Activated CD4-positive, alpha-beta memory T cell treated with anti-CD3 and anti-CD28 coated beads, Interleukin-2, amount 10 ng/mL, durations not matched to agents 7 days and 5 days (primary cell): ENCODE measurements around the gene COL17A1. TPM values are rescaled to one million over a fixed set of nuclear protein-coding genes. Genes with fewer than 3 reads are reported as not detected.

Experiments used
- CTCF ChIA-PET: fragments of 350-600 bp; sonication (Branson Sonifier 250); formaldehyde crosslinking; loops from one replicate; lab custom pipeline; 2021; ENCODE audit warnings: antibody characterized with exemption, inconsistent platforms; lab: Charles Lee
- POLR2A ChIA-PET: fragments of 350-600 bp; sonication (Branson Sonifier 250); formaldehyde crosslinking; loops from one replicate; lab custom pipeline; 2021; ENCODE audit warnings: antibody characterized with exemption; lab: Charles Lee
- DNase-seq: peaks from one replicate; pipeline ENCODE4 v3.0.0-alpha.2; 2020
- H3K27ac Mint-ChIP-seq: one replicate; pipeline ENCODE4 v1.8.0; 2021; ENCODE audit warnings: mild to moderate bottlenecking, mixed read lengths
- H3K27me3 Mint-ChIP-seq: one replicate; pipeline ENCODE4 v1.8.0; 2021; ENCODE audit warnings: mixed read lengths
- H3K36me3 Mint-ChIP-seq: one replicate; pipeline ENCODE4 v1.8.0; 2021; ENCODE audit warnings: low read depth, mixed read lengths
- H3K4me1 Mint-ChIP-seq: one replicate; pipeline ENCODE4 v1.8.0; 2021; ENCODE audit warnings: mixed read lengths
- H3K4me3 Mint-ChIP-seq: one replicate; pipeline ENCODE4 v1.8.0; 2021; ENCODE audit warnings: mild to moderate bottlenecking, mixed read lengths
- H3K9me3 Mint-ChIP-seq: one replicate; pipeline ENCODE4 v1.8.0; 2021; ENCODE audit warnings: mixed read lengths
- total RNA-seq, 2 experiments: library from RNA; stranded (reverse); gene quantifications; one replicate each; pipeline ENCODE4 v1.2.3, GENCODE V29; 2021

Gene COL17A1
- total RNA-seq, 2 experiments from 2014 or later = not detected

DNA sequence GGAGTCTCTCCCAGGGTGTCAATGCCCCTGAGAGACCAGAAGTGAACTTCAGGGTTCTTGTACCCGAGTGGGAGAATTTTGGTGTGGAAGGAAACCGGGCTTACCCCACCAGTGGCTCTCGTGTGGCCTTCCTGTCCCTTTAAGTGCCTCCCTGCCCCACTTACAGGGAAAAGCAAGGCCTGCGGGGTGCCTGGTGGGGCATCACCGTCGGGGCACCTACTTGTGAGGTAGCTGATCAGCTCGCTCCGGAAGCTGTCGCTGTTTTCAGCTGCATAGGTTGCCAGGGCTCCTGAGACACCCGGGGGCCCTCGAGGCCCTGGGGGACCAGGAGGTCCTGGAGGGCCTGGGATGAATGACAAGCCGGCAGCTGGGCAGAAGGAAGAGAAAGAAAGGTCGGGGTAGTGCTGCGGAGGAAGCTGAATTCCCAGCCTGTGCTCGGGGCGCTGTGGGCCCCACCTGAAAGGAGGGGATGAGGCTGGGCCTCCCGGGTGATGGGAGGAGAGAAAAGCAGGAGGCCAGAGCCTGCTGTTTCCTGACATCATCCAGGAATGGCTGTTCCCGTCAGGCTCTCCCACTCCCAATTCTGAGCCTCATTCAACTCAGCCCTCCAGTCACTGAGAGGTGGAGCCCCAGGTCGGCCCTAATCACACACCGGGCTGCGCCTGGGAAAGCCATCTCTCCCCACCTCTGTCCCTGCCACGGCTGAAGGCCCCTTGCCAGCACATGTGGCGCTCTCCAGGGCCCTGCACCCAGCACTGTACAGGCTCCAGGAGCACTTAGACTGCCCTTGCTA, 51.1 kb downstream of the COL17A1 start:
- no peak for DNase-seq
- Mint-ChIP-seq H3K27ac (no peak overlapping the region), H3K4me3 (no peak overlapping the region), H3K4me1 (no peaks in the 10 kb centered on the region), H3K27me3 (no peaks in the 10 kb centered on the region), H3K36me3 (peaks cover 5% of the 10 kb centered on the region), H3K9me3 (no peaks in the 10 kb centered on the region)
- ChIA-PET POLR2A (no interaction called here), CTCF (no interaction called here)

DNA sequence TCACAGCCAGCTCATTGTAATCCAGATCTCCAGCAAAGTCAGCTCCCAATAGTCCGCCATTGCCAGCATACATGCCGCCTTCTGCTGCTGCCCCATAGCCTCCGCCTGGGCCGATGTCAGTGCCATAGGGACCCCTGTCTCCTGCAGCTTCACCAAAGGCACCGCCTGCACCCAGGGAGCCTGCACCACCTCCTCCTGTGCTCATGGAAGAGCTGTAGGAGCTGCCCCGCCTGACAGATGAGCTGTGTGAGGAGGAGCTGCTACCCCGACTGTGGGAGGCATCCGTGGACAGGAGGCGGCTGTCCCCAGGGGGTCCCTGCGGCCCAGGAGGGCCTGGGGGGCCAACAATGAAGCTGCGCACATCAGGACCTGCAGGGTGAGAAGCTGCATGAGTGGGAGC, 51.7 kb downstream of the COL17A1 start:
- H3K4me1 Mint-ChIP-seq = no peaks in the 10 kb centered on the region

DNA sequence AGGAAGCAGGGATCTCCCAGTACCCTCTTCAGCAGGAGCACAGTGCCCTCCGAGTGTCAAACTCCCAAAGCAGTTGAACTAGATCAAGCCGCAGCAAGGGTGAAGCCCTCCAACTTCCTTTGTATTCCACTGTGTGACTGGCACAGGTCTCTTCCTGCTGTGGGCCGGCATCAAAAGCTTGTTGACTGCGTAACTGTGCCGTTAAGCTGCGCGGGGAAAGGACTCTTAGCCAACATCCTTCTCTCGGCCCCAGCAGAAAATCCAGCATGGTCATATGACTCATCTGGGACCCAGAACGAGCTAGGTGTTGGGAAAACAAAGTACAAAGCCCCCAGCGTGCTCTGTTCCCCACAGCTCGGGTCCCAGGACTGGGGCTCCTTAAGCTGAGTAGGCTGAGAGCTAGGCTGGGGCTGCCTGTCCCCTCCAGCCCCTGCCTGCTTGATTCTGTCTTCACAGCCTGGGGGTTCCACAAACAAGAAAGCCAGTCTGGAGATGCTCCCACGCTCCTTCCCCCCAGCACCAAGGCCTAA, 52.2 kb downstream of the COL17A1 start:
- no peaks in the 10 kb centered on the region for H3K4me1 Mint-ChIP-seq
- H3K9me3 Mint-ChIP-seq = no peaks in the 10 kb centered on the region
- H3K4me3 Mint-ChIP-seq = no peak overlapping the region
- ChIA-PET CTCF (no interaction called here), POLR2A (no interaction called here)
- DNase-seq = no peak
- peaks cover 14% of the 10 kb centered on the region for H3K36me3 Mint-ChIP-seq
- no peak overlapping the region for H3K27ac Mint-ChIP-seq
- H3K27me3 Mint-ChIP-seq = no peaks in the 10 kb centered on the region

More for the DNA sequence above, 51.7 kb downstream of the COL17A1 start:
- Mint-ChIP-seq H3K9me3 (no peaks in the 10 kb centered on the region), H3K27me3 (no peaks in the 10 kb centered on the region), H3K4me3 (no peak overlapping the region), H3K36me3 (peaks cover 9% of the 10 kb centered on the region), H3K27ac (no peak overlapping the region)
- ChIA-PET CTCF (no interaction called here), POLR2A (no interaction called here)
- DNase-seq = no peak

DNA sequence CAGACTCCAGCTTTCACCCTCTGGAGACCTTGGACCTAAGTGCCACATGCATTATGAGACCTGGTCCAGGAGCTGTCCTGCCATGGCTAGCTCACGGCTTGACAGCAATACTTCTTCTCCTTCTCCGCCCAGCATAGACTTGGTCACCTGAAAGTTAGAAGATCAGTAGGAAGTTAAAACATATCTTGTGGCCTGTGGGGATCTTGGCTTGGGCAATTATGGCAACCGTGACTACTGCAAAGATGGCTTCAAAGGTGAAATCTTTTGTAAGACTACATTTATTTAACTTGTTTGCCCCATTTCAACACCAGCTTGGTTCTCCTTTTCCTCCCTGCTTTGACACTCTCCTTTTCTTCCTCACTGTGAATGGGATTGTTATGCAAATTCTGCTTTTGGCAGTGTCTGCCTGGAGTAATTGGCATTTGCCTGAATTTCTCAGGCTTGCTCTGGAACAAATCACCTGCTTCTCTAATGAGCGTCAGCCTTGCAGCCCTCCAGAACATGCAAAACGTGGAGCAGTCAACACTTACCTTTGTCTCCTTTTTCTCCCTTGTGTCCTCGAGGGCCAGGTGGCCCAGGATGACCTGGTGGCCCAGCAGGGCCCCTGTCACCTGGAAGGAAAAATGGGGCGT, 53.4 kb downstream of the COL17A1 start:
- H3K4me1 Mint-ChIP-seq = peaks cover 3% of the 10 kb centered on the region
- peaks cover 21% of the 10 kb centered on the region for H3K36me3 Mint-ChIP-seq
- no peak for DNase-seq
- H3K27me3 Mint-ChIP-seq = no peaks in the 10 kb centered on the region
- no peak overlapping the region for H3K27ac Mint-ChIP-seq
- CTCF ChIA-PET = interaction anchor here (0.6 kb wide), 1 partner anchor 279 kb away, joined by 4 read pairs; no protein-coding TSS in a partner anchor
- H3K9me3 Mint-ChIP-seq = no peaks in the 10 kb centered on the region
- POLR2A ChIA-PET = interaction anchor here (0.9 to 1.1 kb wide), 2 partner anchors 14 to 115 kb away, joined by 3 read pairs; no protein-coding TSS in a partner anchor
- no peak overlapping the region for H3K4me3 Mint-ChIP-seq

DNA sequence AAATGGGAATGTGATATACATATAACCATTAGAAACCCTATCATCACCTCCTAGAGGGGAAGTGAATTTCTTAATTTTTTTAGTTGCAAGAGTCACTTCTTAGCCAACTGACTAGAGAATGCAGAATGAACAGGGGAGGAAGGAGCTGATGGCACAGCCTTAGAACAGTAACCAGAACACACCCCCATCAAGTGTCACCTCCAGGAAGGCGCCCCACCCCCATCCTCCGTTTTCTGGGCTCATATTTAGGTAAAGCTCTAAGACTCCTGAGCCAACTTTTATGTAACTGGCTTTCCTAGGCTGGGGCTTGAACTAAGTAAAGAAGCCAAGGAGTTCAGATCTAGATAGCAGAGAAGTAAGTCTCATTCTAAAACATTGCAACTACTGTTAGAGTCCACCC, 54.0 kb downstream of the COL17A1 start:
- no peak overlapping the region for H3K4me3 Mint-ChIP-seq
- no peak overlapping the region for H3K27ac Mint-ChIP-seq
- no peak for DNase-seq
- H3K36me3 Mint-ChIP-seq = peaks cover 24% of the 10 kb centered on the region
- no peaks in the 10 kb centered on the region for H3K9me3 Mint-ChIP-seq
- POLR2A ChIA-PET = interaction anchor here (0.9 to 1.1 kb wide), 2 partner anchors 13 to 116 kb away, joined by 3 read pairs; no protein-coding TSS in a partner anchor
- no peaks in the 10 kb centered on the region for H3K27me3 Mint-ChIP-seq
- H3K4me1 Mint-ChIP-seq = peaks cover 4% of the 10 kb centered on the region
- CTCF ChIA-PET = interaction anchor here (0.6 kb wide), 1 partner anchor 278 kb away, joined by 4 read pairs; no protein-coding TSS in a partner anchor

DNA sequence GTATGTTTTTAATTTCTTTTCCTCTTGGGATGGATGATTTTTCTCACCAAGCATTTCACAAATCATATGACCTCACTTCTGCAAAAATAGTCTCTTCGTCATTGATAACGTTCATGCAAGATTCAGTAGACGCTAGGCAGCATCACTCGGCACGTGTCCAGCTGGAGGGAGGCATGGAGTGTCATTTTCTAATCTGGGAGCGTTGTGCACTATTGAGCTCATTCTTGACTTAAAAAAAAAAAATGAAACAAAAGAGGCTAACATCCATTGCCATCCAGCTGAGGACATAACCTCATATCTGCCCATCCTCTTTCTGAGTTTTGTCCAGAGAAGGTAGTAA, 56.2 kb downstream of the COL17A1 start:
- H3K9me3 Mint-ChIP-seq = no peaks in the 10 kb centered on the region
- no peaks in the 10 kb centered on the region for H3K27me3 Mint-ChIP-seq
- CTCF ChIA-PET = interaction anchor here (0.8 to 2.2 kb wide), 3 partner anchors 93 to 144 kb away, joined by 3 to 10 read pairs (median 3); partner anchors contain the start of gene SFR1
- H3K27ac Mint-ChIP-seq = no peak overlapping the region
- POLR2A ChIA-PET = interaction anchor here (0.7 to 1.4 kb wide), 2 partner anchors 11 to 12 kb away, joined by 3 read pairs; no protein-coding TSS in a partner anchor
- H3K4me1 Mint-ChIP-seq = peaks cover 4% of the 10 kb centered on the region
- no peak overlapping the region for H3K4me3 Mint-ChIP-seq
- DNase-seq = no peak
- peaks cover 36% of the 10 kb centered on the region for H3K36me3 Mint-ChIP-seq

DNA sequence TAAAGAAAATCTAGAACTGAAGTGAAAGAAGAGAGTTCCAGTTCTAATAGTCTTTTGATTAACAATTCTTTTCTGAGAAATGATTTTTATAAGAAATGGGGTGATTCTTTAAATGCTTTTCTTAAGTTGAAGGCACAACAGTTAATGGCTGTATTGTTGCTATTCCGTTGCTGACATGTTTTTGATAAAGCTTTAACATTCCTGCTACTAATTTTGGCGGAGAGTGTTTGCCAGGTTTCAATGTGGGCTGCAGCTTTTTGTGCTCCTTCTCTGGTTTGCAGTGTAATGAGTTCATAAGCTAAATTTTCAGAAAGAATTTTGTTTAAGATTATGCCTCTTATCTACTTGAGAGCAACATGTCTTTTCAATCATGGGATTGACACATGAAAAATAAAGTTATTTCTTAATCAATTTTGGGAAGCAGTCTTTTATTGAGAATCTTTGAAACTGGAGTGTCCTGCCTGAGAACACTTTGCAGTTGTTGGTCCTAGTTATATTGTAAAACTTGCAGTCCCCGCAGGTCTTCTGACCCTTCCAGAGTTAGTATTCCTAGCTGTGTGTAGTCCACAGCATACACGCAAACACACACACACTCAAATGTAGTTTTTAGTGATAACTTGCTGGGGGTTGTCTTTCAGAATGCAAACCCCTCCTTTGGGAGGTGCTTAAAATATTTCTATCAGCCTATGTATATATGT, 56.7 kb downstream of the COL17A1 start:
- peaks cover 41% of the 10 kb centered on the region for H3K36me3 Mint-ChIP-seq
- H3K4me1 Mint-ChIP-seq = peaks cover 4% of the 10 kb centered on the region
- CTCF ChIA-PET = interaction anchor here (0.7 to 2.2 kb wide), 5 partner anchors 10 to 247 kb away, joined by 3 to 10 read pairs (median 3); no protein-coding TSS in a partner anchor
- POLR2A ChIA-PET = interaction anchor here (0.7 to 1.4 kb wide), 2 partner anchors 11 to 13 kb away, joined by 3 read pairs; no protein-coding TSS in a partner anchor
- H3K9me3 Mint-ChIP-seq = no peaks in the 10 kb centered on the region
- H3K4me3 Mint-ChIP-seq = no peak overlapping the region
- no peaks in the 10 kb centered on the region for H3K27me3 Mint-ChIP-seq
- no peak overlapping the region for H3K27ac Mint-ChIP-seq
- DNase-seq = no peak

DNA sequence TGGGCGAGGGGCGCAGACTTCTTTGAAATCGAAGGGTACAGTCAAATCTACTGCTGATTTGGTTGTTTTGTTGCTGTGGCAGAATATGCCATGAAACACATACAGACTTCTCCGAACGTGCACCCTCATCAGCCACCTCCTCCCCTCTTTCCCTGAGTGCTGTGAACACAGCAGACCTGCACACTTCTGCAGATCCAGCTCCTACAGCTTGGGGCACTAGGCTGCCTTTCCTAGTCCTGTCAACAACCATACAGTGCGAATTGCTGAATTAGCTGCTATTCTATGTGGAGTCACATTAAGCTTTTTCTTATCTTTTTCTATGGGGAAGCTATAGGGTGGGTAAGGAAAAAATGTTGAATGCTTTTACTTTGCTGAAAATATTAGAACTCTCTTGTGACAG, 57.5 kb downstream of the COL17A1 start:
- DNase-seq = no peak
- Mint-ChIP-seq H3K4me1 (peaks cover 4% of the 10 kb centered on the region), H3K27ac (no peak overlapping the region), H3K9me3 (no peaks in the 10 kb centered on the region), H3K27me3 (no peaks in the 10 kb centered on the region), H3K4me3 (no peak overlapping the region), H3K36me3 (peaks cover 48% of the 10 kb centered on the region)
- ChIA-PET POLR2A (interaction anchor here (1.4 kb wide), 1 partner anchor 13 kb away, joined by 3 read pairs; no protein-coding TSS in a partner anchor), CTCF (interaction anchor here (0.7 to 2.2 kb wide), 4 partner anchors 9 to 246 kb away, joined by 3 to 10 read pairs (median 4); no protein-coding TSS in a partner anchor)

DNA sequence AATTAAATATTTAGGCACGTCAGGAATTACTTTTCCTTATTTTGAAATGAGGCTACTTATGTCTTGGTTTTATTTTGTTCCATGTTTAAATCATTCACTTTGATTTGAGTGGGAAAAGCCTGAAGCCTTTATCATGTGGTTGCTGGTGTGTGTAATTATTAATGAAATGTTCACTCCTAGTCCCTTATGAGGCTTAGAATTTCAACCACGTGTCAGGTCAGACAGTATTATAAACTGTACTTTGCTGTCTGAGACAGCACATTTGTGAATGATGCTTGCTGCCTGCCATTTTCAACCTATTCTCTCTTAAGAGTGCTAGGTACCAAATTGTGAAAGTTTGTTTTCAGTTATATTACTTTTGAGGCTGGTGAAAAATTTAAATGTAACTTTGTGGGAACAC, 58.9 kb downstream of the COL17A1 start:
- H3K36me3 Mint-ChIP-seq = peaks cover 58% of the 10 kb centered on the region
- peaks cover 6% of the 10 kb centered on the region for H3K4me1 Mint-ChIP-seq
- no peak for DNase-seq
- H3K9me3 Mint-ChIP-seq = no peaks in the 10 kb centered on the region
- POLR2A ChIA-PET = no interaction called here
- H3K27ac Mint-ChIP-seq = no peak overlapping the region
- H3K27me3 Mint-ChIP-seq = no peaks in the 10 kb centered on the region
- CTCF ChIA-PET = interaction anchor here (1.6 kb wide), 1 partner anchor 12 kb away, joined by 4 read pairs; no protein-coding TSS in a partner anchor
- H3K4me3 Mint-ChIP-seq = no peak overlapping the region

DNA sequence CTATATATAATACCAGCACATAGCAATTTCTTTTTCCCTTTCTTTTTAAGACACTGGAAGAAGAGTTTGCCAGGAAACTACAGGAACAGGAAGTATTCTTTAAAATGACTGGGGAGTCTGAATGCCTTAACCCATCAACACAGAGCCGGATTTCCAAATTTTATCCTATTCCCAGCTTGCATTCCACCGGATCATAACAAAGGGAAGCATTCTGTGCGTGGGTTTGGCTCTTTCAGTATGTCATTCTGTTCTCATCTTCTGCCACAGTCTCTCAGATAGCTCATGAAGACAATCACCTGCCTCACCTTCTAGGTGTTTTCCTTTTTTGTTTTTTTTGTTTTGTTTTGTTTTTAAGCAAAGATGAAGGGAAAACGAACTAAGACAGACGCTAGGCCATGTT, 60.2 kb downstream of the COL17A1 start:
- CTCF ChIA-PET = interaction anchor here (1.0 to 1.6 kb wide), 2 partner anchors 10 to 11 kb away, joined by 3 to 4 read pairs; no protein-coding TSS in a partner anchor
- Mint-ChIP-seq H3K27me3 (no peaks in the 10 kb centered on the region), H3K27ac (no peak overlapping the region), H3K9me3 (no peaks in the 10 kb centered on the region), H3K4me1 (peaks cover 8% of the 10 kb centered on the region), H3K36me3 (peaks cover 64% of the 10 kb centered on the region), H3K4me3 (no peak overlapping the region)
- DNase-seq = no peak
- POLR2A ChIA-PET = no interaction called here

DNA sequence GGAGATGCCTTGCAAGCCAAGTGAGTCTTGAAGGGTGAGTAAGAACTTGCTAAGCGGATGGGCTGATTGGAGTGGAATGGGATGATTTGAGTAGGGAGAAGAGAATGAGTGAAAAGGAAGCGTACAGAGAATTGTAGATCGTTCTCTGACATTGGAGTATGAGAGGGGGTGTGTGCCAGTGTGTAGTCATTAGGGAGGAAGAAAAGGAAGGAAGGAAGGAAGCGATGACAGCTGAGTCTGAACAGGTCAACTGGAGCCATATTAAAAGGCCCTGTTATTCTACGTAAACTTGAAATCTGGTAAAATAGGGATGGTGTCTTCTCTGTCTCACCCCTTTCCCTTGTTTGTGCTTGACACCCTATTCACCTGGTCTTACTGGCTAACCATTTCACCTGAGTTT, 63.7 kb downstream of the COL17A1 start:
- ChIA-PET POLR2A (no interaction called here), CTCF (interaction anchor here (1.3 kb wide), 1 partner anchor 134 kb away, joined by 5 read pairs; no protein-coding TSS in a partner anchor)
- Mint-ChIP-seq H3K36me3 (peaks cover 72% of the 10 kb centered on the region), H3K4me1 (peaks cover 16% of the 10 kb centered on the region), H3K4me3 (no peak overlapping the region), H3K9me3 (no peaks in the 10 kb centered on the region), H3K27me3 (no peaks in the 10 kb centered on the region), H3K27ac (no peak overlapping the region)
- no peak for DNase-seq

DNA sequence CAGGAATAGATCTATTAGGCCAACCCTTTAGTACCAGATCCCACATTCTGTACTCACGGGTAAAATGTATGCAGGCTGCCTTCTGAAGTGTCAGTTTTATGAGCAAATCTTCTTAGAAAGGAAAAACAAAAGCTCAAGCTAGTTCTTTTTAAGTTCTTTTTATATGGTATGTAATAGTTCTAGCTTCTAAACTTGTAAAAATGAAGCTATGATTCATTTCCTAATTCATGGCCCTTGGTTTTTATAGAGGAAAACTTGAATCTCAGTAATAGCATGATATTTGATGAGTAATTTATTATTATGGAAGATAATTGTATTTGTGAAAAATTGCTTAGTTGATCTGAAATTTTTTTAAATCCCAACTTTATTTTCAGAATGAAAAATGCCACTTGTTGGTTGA, 64.4 kb downstream of the COL17A1 start:
- H3K9me3 Mint-ChIP-seq = no peaks in the 10 kb centered on the region
- POLR2A ChIA-PET = interaction anchor here (1.0 kb wide), 1 partner anchor 100 kb away, joined by 3 read pairs; the partner anchor contains the start of gene SFR1
- H3K27ac Mint-ChIP-seq = no peak overlapping the region
- H3K4me3 Mint-ChIP-seq = no peak overlapping the region
- peaks cover 69% of the 10 kb centered on the region for H3K36me3 Mint-ChIP-seq
- peaks cover 19% of the 10 kb centered on the region for H3K4me1 Mint-ChIP-seq
- DNase-seq = no peak
- H3K27me3 Mint-ChIP-seq = no peaks in the 10 kb centered on the region
- CTCF ChIA-PET = interaction anchor here (1.3 kb wide), 1 partner anchor 133 kb away, joined by 5 read pairs; no protein-coding TSS in a partner anchor
